Endothelial cell (in vitro differentiated cells): ENCODE data around the gene GPR63. TPM values are rescaled to one million over a fixed set of nuclear protein-coding genes. Genes with fewer than 3 reads are reported as not detected.

ENCODE experiments used
- DNase-seq: peaks from one replicate; pipeline ENCODE4 v3.0.0; 2021; ENCODE audit warnings: low spot score
- H3K27ac Mint-ChIP-seq: one replicate; pipeline ENCODE4 v1.8.0; 2021; ENCODE audit warnings: mixed read lengths, inconsistent platforms; ENCODE audit not compliant: unreplicated experiment
- H3K27me3 Mint-ChIP-seq: one replicate; pipeline ENCODE4 v1.8.0; 2021; ENCODE audit warnings: mild to moderate bottlenecking, moderate library complexity, mixed read lengths, inconsistent platforms; ENCODE audit not compliant: unreplicated experiment
- H3K36me3 Mint-ChIP-seq: one replicate; pipeline ENCODE4 v1.8.0; 2021; ENCODE audit warnings: mild to moderate bottlenecking, low read depth, mixed read lengths, inconsistent platforms; ENCODE audit not compliant: unreplicated experiment
- H3K4me1 Mint-ChIP-seq: one replicate; pipeline ENCODE4 v1.8.0; 2021; ENCODE audit warnings: mild to moderate bottlenecking, mixed read lengths, inconsistent platforms; ENCODE audit not compliant: unreplicated experiment
- H3K4me3 Mint-ChIP-seq: one replicate; pipeline ENCODE4 v1.8.0; 2021; ENCODE audit warnings: mild to moderate bottlenecking, mixed read lengths, inconsistent platforms; ENCODE audit not compliant: unreplicated experiment
- H3K9me3 Mint-ChIP-seq: one replicate; pipeline ENCODE4 v1.8.0; 2021; ENCODE audit warnings: mixed read lengths, inconsistent platforms; ENCODE audit not compliant: unreplicated experiment
- total RNA-seq: library from RNA; stranded (reverse); fragmentation: NEBNext Ultra II Directional; extraction: Animal tissue kit (Norgen Biotek cat#: 25700); gene quantifications from one replicate; pipeline ENCODE4 v1.2.1, GENCODE V29; 2021; ENCODE audit not compliant: unreplicated experiment
- TF ChIP-seq, protein P1 (sequence below): fragments of 200-600 bp; sonication (generic); IDR thresholded peaks from one replicate; pipeline ENCODE4 v1.5.0; 2021; ENCODE audit warnings: antibody characterized with exemption; ENCODE audit not compliant: unreplicated experiment

The GPR63 gene
- total RNA-seq, 1 donor from 2014 or later: 1.5 TPM

DNA sequence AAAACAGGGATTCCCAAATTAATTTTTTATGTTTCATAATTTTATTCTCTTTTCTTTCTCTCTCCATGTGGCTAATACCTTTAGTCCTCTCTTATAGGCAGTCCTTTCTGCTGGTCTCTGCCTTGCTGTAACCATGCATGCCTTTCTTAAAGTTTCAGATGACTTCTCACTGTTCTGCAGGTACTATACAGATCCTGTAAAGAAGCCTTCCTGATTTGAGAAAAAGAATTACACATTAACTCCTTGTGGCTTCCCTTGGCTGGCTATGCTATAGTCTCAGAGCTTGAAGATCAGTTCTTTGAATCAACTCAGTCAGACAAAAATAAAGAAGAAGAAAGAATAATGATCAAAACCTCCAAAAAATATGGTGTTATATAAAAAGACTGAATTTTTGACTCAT lies 7.3 kb upstream of the GPR63 start:
- Mint-ChIP-seq H3K27me3 (no peaks in the 10 kb centered on the region), H3K27ac (no peak overlapping the region), H3K36me3 (no peaks in the 10 kb centered on the region), H3K9me3 (no peaks in the 10 kb centered on the region), H3K4me1 (no peaks in the 10 kb centered on the region), H3K4me3 (no peak overlapping the region)
- DNase-seq: no peak
- TF ChIP-seq, protein P1, sequence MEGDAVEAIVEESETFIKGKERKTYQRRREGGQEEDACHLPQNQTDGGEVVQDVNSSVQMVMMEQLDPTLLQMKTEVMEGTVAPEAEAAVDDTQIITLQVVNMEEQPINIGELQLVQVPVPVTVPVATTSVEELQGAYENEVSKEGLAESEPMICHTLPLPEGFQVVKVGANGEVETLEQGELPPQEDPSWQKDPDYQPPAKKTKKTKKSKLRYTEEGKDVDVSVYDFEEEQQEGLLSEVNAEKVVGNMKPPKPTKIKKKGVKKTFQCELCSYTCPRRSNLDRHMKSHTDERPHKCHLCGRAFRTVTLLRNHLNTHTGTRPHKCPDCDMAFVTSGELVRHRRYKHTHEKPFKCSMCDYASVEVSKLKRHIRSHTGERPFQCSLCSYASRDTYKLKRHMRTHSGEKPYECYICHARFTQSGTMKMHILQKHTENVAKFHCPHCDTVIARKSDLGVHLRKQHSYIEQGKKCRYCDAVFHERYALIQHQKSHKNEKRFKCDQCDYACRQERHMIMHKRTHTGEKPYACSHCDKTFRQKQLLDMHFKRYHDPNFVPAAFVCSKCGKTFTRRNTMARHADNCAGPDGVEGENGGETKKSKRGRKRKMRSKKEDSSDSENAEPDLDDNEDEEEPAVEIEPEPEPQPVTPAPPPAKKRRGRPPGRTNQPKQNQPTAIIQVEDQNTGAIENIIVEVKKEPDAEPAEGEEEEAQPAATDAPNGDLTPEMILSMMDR: no peak

DNA sequence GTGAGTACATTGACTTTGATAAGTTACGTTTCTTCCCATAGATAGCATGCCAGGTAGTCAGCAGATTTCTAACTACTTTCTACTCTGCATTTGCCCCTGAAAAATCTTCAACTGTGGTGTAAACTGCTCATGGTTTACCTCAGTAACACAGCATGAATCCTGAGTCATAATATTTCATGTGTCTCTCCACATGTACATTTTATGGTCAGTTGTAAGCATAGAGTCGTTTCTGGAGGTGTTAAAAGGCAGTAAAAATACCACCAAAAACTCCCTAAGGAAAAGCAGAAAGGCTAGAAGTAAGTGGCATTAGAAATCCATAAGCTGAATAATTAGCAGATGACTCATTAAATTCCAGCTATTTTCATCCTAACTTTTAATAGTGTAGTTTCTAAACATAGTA lies 4.1 kb upstream of the GPR63 start:
- Mint-ChIP-seq H3K27me3 (no peaks in the 10 kb centered on the region), H3K27ac (no peak overlapping the region), H3K9me3 (no peaks in the 10 kb centered on the region), H3K4me3 (no peak overlapping the region), H3K4me1 (no peaks in the 10 kb centered on the region), H3K36me3 (no peaks in the 10 kb centered on the region)
- DNase-seq: no peak
- TF ChIP-seq, protein P1: no peak

DNA sequence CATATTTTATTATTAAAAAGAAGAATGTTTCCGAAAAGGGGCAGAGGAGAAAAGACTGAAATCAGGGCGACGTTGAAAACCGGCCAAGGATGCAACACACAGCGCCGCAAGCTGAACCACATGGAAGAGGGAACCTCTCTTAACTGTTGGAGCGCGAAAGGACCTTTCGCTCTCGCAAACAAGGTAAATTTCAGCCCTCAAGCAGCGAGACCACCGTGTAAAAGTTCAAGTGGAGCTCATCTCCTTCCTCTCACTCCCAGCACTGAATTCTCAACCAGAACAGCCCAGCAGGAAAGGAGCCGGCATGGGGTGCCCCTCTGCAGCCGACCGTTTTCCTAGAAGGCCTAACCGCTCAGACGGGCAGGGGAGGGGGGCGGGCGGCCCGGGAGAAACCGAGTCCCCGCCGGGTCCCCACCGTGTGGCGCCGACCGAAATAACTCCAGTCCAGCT lies 621 bp downstream of the GPR63 start:
- no peaks in the 10 kb centered on the region for H3K9me3 Mint-ChIP-seq
- TF ChIP-seq, protein P1: no peak
- H3K36me3 Mint-ChIP-seq: no peaks in the 10 kb centered on the region
- peak overlapping the region; percentile 99 for H3K4me3 Mint-ChIP-seq
- H3K27ac Mint-ChIP-seq: peak overlapping the region; percentile 80
- H3K27me3 Mint-ChIP-seq: no peaks in the 10 kb centered on the region
- H3K4me1 Mint-ChIP-seq: peaks cover 5% of the 10 kb centered on the region
- peak; percentile 9 for DNase-seq

DNA sequence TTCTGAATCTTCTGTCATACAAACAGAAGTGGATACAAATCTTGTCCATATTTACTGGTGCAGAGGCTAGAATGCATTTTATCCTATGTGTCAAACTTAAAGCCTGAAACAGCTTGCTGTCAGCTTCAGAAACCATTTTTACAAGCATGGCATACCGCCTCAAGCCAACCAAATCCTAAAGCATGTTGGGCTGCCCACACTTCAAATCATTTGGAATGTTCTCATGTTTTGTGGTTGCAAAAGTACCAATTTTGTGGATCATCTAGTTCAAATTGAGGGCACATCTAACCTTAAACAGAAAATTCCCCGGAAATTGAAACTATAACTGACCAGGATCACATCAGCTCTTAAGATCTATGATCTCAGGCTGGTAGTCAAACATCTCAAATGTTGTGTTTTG lies 3.2 kb downstream of the GPR63 start:
- no peaks in the 10 kb centered on the region for H3K36me3 Mint-ChIP-seq
- no peaks in the 10 kb centered on the region for H3K27me3 Mint-ChIP-seq
- peaks cover 5% of the 10 kb centered on the region for H3K4me1 Mint-ChIP-seq
- no peak for DNase-seq
- H3K9me3 Mint-ChIP-seq: no peaks in the 10 kb centered on the region
- H3K4me3 Mint-ChIP-seq: no peak overlapping the region
- TF ChIP-seq, protein P1: no peak
- H3K27ac Mint-ChIP-seq: no peak overlapping the region

DNA sequence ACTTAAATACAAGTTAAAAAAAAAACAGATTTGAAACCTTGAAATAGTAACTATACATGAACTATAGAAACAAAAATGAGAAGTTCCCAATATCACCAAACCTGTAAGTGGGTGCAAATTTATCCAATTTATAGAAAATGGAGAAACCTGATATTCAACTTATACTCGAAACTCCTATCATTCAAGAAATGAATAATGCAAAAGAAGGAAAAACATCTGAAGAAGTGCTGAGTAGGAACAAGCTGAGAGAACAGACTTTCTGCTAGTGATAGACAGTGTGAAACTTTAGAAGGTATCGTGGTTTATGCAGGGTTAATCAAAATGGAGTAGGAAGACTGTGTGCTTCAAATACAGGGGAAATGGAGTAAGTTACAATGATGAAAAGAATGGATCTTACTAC lies 4.5 kb downstream of the GPR63 start:
- H3K36me3 Mint-ChIP-seq: no peaks in the 10 kb centered on the region
- no peak for DNase-seq
- H3K27ac Mint-ChIP-seq: no peak overlapping the region
- H3K9me3 Mint-ChIP-seq: no peaks in the 10 kb centered on the region
- H3K27me3 Mint-ChIP-seq: no peaks in the 10 kb centered on the region
- peaks cover 5% of the 10 kb centered on the region for H3K4me1 Mint-ChIP-seq
- TF ChIP-seq, protein P1: no peak
- H3K4me3 Mint-ChIP-seq: no peak overlapping the region
